Brain microvascular endothelial cell (primary cell): ENCODE data around the gene R3HCC1L.

Source experiments
- DNase-seq: peaks from one replicate; pipeline ENCODE4 v3.0.0-alpha.2; 2020
- H3K27ac ChIP-seq: fragments of 250-450 bp; sonication (Bioruptor Pico); 2 replicates; pipeline ENCODE4 v1.5.1; 2020; ENCODE audit warnings: mild to moderate bottlenecking, moderate library complexity
- H3K27me3 ChIP-seq: fragments of 250-450 bp; sonication (Bioruptor Pico); replicated peaks from 2 replicates; pipeline ENCODE4 v1.5.1; 2020; ENCODE audit warnings: mild to moderate bottlenecking
- H3K36me3 ChIP-seq: fragments of 250-450 bp; sonication (Bioruptor Pico); replicated peaks from 2 replicates; pipeline ENCODE4 v1.5.1; 2020; ENCODE audit warnings: mild to moderate bottlenecking
- H3K4me3 ChIP-seq: 2 replicates; pipeline ENCODE4 v1.5.1; 2011; ENCODE audit warnings: low read depth, mild to moderate bottlenecking, control low read depth, low read length, moderate library complexity
- CTCF ChIP-seq: IDR thresholded peaks from 2 replicates; pipeline ENCODE4 v1.5.1; 2011; ENCODE audit warnings: low read depth, mild to moderate bottlenecking, moderate library complexity, low read length, control low read depth, inconsistent platforms; ENCODE audit errors: missing control alignments
- in situ Hi-C: cut with HindIII; loops from 2 replicates; pipeline ENCODE4 v1.10.0; 2017; ENCODE audit warnings: low sequenced_read_pairs, low pct_ligation_motif_present

R3HCC1L gene

GRCh38 chr10:98293550-98294269 lies 159.3 kb downstream of the R3HCC1L start:
- no peak for TF ChIP-seq CTCF
- Histone ChIP-seq H3K36me3 (no peaks in the 10 kb centered on the region), H3K27ac (no peak overlapping the region), H3K4me3 (no peak overlapping the region), H3K27me3 (peaks cover 5% of the 10 kb centered on the region)
- in situ Hi-C loops, result no loop called here
- DNase-seq, result no peak

GRCh38 chr10:98294270-98294627 lies 159.8 kb downstream of the R3HCC1L start:
- Histone ChIP-seq H3K27me3 (peaks cover 5% of the 10 kb centered on the region), H3K4me3 (no peak overlapping the region), H3K36me3 (no peaks in the 10 kb centered on the region), H3K27ac (no peak overlapping the region)
- no peak for DNase-seq
- TF ChIP-seq CTCF, result no peak
- in situ Hi-C loops, result no loop called here
